DOHH2 (cell line): Measurements from ENCODE around the gene KDSR.

Source experiments
- H3F3A ChIP-seq: fragments of 200-600 bp; sonication (generic), shearing (Covaris generic); 2 replicates; pipeline ENCODE4 v1.6.0; 2016; ENCODE audit warnings: antibody characterized with exemption, mild to moderate bottlenecking; ENCODE audit not compliant: control insufficient read depth, insufficient read depth
- H3K27ac ChIP-seq: fragments of 200-600 bp; sonication (generic); 2 replicates; pipeline ENCODE4 v1.5.1; 2014; ENCODE audit warnings: low read depth, mild to moderate bottlenecking, low read length, moderate library complexity
- H3K27me3 ChIP-seq: fragments of 200-600 bp; sonication (generic); 2 replicates; pipeline ENCODE4 v1.6.1; 2014; ENCODE audit warnings: mild to moderate bottlenecking, low read length, mixed read lengths; ENCODE audit not compliant: control insufficient read depth
- H3K36me3 ChIP-seq: fragments of 200-600 bp; sonication (generic); 2 replicates; pipeline ENCODE4 v1.6.1; 2014; ENCODE audit warnings: mild to moderate bottlenecking, low read length, moderate library complexity, mixed read lengths; ENCODE audit not compliant: control insufficient read depth
- H3K4me1 ChIP-seq: fragments of 200-600 bp; sonication (generic); 2 replicates; pipeline ENCODE4 v1.6.1; 2014; ENCODE audit warnings: mild to moderate bottlenecking, low read length, mixed read lengths; ENCODE audit not compliant: control insufficient read depth
- H3K4me2 ChIP-seq: fragments of 200-600 bp; sonication (generic); 2 replicates; pipeline ENCODE4 v1.6.0; 2014; ENCODE audit warnings: mild to moderate bottlenecking, low read length, moderate library complexity
- H3K4me3 ChIP-seq: fragments of 200-600 bp; sonication (generic); 2 replicates; pipeline ENCODE4 v1.5.1; 2014; ENCODE audit warnings: mild to moderate bottlenecking, low read length, mixed read lengths
- H3K79me2 ChIP-seq: fragments of 200-600 bp; sonication (generic); 2 replicates; pipeline ENCODE4 v1.6.1; 2014; ENCODE audit warnings: mild to moderate bottlenecking, low read length, mixed read lengths; ENCODE audit not compliant: control insufficient read depth
- H3K9me2 ChIP-seq: fragments of 200-600 bp; sonication (generic); replicated peaks from 2 replicates; pipeline ENCODE4 v1.6.1; 2014; ENCODE audit warnings: mild to moderate bottlenecking, low read length, mixed read lengths; ENCODE audit not compliant: control insufficient read depth
- H3K9me3 ChIP-seq: fragments of 200-600 bp; sonication (generic); 2 replicates; pipeline ENCODE4 v1.6.1; 2014; ENCODE audit warnings: antibody characterized with exemption, low read length, mixed read lengths; ENCODE audit not compliant: control insufficient read depth, insufficient read depth
- H4K20me1 ChIP-seq: fragments of 200-600 bp; sonication (generic); 2 replicates; pipeline ENCODE4 v1.6.0; 2014; ENCODE audit warnings: low read depth, mild to moderate bottlenecking, antibody characterized with exemption, low read length, moderate library complexity; ENCODE audit not compliant: control insufficient read depth, insufficient read depth
- EZH2phosphoT487 ChIP-seq: fragments of 200-600 bp; sonication (generic); IDR thresholded peaks from 2 replicates; pipeline ENCODE4 v1.6.1; 2017; ENCODE audit warnings: borderline replicate concordance, mild to moderate bottlenecking, antibody characterized with exemption, low read length, moderate library complexity, mixed read lengths
- TF ChIP-seq, protein P1 (sequence below): fragments of 200-600 bp; sonication (generic); IDR thresholded peaks from one replicate; pipeline ENCODE4 v1.5.1; 2014; ENCODE audit warnings: antibody characterized with exemption, mild to moderate bottlenecking, low read depth, low read length; ENCODE audit not compliant: poor library complexity, severe bottlenecking

The KDSR gene

DNA sequence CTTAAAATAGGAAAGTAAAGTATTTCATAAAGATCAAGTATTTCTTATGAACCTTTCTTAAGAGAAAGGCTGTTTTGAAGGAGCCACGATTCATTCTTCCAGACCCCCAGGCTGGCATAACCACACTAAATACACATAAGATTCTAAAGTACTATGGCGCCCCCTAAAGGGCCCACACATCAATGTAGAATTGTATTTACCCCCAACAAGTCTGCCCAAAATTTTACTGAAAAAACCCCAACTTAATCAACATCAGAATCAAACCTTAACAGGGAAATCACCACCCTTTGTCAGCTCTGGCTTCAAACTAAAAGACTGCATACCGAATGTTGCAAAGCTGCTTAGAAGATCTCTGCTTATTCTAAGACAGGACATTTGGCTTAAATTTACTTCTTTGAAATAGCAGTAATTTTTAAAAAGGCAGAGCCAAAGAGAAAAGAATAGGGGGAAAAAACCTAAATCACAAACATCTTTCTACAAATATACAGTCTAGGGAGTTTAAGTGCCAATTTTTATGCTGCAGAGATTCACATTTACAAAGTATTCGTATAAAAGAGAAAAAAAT is 27.0 kb downstream of the KDSR start:
- Histone ChIP-seq H3K36me3 (peaks cover 54% of the 10 kb centered on the region), H3K9me3 (no peaks in the 10 kb centered on the region), H3F3A (no peaks in the 10 kb centered on the region), H3K9me2 (no peaks in the 10 kb centered on the region), H3K4me2 (no peak overlapping the region), H3K27me3 (no peaks in the 10 kb centered on the region), H4K20me1 (no peaks in the 10 kb centered on the region), H3K27ac (no peak overlapping the region), H3K4me1 (no peaks in the 10 kb centered on the region), H3K4me3 (no peak overlapping the region), H3K79me2 (no peaks in the 10 kb centered on the region)
- TF ChIP-seq EZH2phosphoT487, result no peak
- TF ChIP-seq, protein P1, sequence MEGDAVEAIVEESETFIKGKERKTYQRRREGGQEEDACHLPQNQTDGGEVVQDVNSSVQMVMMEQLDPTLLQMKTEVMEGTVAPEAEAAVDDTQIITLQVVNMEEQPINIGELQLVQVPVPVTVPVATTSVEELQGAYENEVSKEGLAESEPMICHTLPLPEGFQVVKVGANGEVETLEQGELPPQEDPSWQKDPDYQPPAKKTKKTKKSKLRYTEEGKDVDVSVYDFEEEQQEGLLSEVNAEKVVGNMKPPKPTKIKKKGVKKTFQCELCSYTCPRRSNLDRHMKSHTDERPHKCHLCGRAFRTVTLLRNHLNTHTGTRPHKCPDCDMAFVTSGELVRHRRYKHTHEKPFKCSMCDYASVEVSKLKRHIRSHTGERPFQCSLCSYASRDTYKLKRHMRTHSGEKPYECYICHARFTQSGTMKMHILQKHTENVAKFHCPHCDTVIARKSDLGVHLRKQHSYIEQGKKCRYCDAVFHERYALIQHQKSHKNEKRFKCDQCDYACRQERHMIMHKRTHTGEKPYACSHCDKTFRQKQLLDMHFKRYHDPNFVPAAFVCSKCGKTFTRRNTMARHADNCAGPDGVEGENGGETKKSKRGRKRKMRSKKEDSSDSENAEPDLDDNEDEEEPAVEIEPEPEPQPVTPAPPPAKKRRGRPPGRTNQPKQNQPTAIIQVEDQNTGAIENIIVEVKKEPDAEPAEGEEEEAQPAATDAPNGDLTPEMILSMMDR, result peak; percentile 75

DNA sequence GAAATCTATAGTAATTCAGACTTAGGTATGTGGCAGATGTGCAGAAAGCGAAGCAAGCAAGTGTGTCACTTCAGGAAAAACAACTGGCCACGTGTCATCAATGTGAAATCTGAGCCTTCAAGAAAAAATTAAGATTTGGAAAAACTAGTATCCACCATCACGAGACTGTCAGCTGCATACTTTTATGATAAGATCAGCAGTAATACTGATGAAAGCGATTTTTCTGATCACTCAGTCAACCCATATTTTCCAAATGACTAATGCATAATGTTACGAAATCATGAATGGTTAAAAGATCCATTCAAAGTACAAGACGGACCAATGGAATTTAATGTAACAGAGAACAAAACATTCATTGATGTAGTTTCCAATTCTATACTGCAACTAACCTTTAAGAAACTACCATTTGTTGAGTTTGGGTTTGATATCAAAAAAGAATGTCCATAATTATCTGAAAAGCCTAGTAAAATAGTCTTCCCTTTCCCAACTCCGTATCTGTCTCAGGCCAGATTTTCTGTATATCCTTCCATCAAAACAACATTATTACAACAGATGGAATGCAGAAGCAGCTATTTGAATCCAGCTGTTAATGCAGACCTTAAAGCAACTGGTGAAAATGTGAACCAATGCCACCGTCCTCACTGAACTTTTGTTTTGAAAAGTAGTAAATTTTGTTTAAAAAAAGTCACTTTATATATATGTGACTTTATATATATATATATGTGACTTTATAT is 30.5 kb downstream of the KDSR start:
- H3K36me3 ChIP-seq, result peaks cover 45% of the 10 kb centered on the region
- TF ChIP-seq, protein P1, result no peak
- TF ChIP-seq EZH2phosphoT487, result no peak

DNA sequence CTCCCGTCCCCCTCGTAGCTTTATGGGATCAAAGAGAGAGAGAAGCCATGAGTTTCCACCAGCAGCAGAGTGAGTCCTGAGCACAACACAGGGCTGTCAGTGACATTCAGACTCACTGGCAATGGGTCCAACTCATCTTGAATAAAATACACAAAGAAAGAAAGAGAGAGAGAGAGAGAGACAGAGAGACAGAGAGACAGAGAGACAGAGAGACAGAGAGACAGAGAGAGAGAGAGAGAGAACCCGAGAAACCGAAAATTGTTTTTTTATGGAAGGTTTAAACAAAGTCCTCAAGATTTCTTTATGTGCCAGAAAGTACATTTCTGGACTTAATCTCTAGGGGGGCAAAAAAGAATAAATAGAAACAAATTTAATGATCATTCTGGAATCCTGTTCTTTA is 35.9 kb downstream of the KDSR start:
- no peaks in the 10 kb centered on the region for H3K9me2 ChIP-seq
- peaks cover 23% of the 10 kb centered on the region for H3K36me3 ChIP-seq
- no peak overlapping the region for H3K4me3 ChIP-seq
- H4K20me1 ChIP-seq, result no peaks in the 10 kb centered on the region
- H3K27ac ChIP-seq, result no peak overlapping the region
- H3K9me3 ChIP-seq, result no peaks in the 10 kb centered on the region
- no peak for TF ChIP-seq EZH2phosphoT487
- TF ChIP-seq, protein P1, result no peak
- no peaks in the 10 kb centered on the region for H3K79me2 ChIP-seq
- no peaks in the 10 kb centered on the region for H3K4me1 ChIP-seq
- no peaks in the 10 kb centered on the region for H3K27me3 ChIP-seq
- no peak overlapping the region for H3K4me2 ChIP-seq
- H3F3A ChIP-seq, result no peaks in the 10 kb centered on the region

More for the DNA sequence above, 30.5 kb downstream of the KDSR start:
- no peaks in the 10 kb centered on the region for H3K27me3 ChIP-seq
- no peak overlapping the region for H3K27ac ChIP-seq
- no peak overlapping the region for H3K4me2 ChIP-seq
- no peaks in the 10 kb centered on the region for H4K20me1 ChIP-seq
- no peaks in the 10 kb centered on the region for H3K9me2 ChIP-seq
- H3K4me3 ChIP-seq, result no peak overlapping the region
- H3K4me1 ChIP-seq, result no peaks in the 10 kb centered on the region
- H3K79me2 ChIP-seq, result no peaks in the 10 kb centered on the region
- H3F3A ChIP-seq, result no peaks in the 10 kb centered on the region
- H3K9me3 ChIP-seq, result no peaks in the 10 kb centered on the region
